ENCODE data around the gene DPP3. TPM values are rescaled to one million over a fixed set of nuclear protein-coding genes. Genes with fewer than 3 reads are reported as not detected.

The DPP3 gene
- total and polyA plus RNA-seq, 2 donors (not counting 1 experiment from before 2014, with no cell fraction given): 21.5 to 40.6 TPM

- H2AFZ ChIP-seq (ENCODE audit: insufficient read depth, low read depth, low read length, poor library complexity, severe bottlenecking): no peak overlapping the region
- H3K4me1 ChIP-seq (ENCODE audit: control insufficient read depth in 2 of 2, insufficient read depth in 2 of 2, low read length in 2 of 2): no peaks in the 10 kb centered on the region
- no peaks in the 10 kb centered on the region for H3K79me2 ChIP-seq (ENCODE audit: control insufficient read depth, insufficient read depth, low read length)
- peaks cover 3% of the 10 kb centered on the region for H3K4me1 Mint-ChIP-seq
- no peak overlapping the region for H3K9ac ChIP-seq (ENCODE audit: low read length)
- H3K9me3 ChIP-seq (ENCODE audit: control extremely low read depth in 1 of 3, control insufficient read depth in 2 of 3, insufficient read depth in 1 of 3, low read length in 2 of 3): no peaks in the 10 kb centered on the region
- H4K20me1 ChIP-seq (ENCODE audit: control insufficient read depth, insufficient read depth, low read length, poor library complexity, severe bottlenecking): no peaks in the 10 kb centered on the region
- ChIA-PET CTCF (no interaction called here), POLR2A (no interaction called here)
- TF ChIP-seq CTCF (IDR thresholded peaks at IDR 0.05) (no peak), EZH2 (IDR thresholded peaks at IDR 0.05; ENCODE audit: borderline replicate concordance, insufficient read depth, low read depth, low read length, poor library complexity, severe bottlenecking) (no peak)
- intact Hi-C loops (cut with micrococcal nuclease): no loop called here
- no peaks in the 10 kb centered on the region for H3K27me3 Mint-ChIP-seq
- DNase-seq (no peak), ATAC-seq (ENCODE audit: low read depth) (no peak)
- H3K27ac ChIP-seq (ENCODE audit: low read length in 2 of 2): no peak overlapping the region
- 96% methylated on average over 19 of the region's 20 CpGs for WGBS (ENCODE audit: insufficient coverage)
- H3K4me2 ChIP-seq (replicated peaks; ENCODE audit: low read depth, low read length, poor library complexity, severe bottlenecking): no peak overlapping the region
- no peak overlapping the region for H3K27ac Mint-ChIP-seq
- no peak overlapping the region for H3K4me3 ChIP-seq (ENCODE audit: control extremely low read depth in 1 of 5, extremely low read depth in 1 of 5, insufficient read depth in 1 of 5, low read depth in 2 of 5, low read length in 4 of 5)
- no peaks in the 10 kb centered on the region for H3K9me3 Mint-ChIP-seq (ENCODE audit: insufficient read depth)
- no peaks in the 10 kb centered on the region for H3K36me3 ChIP-seq (replicated peaks in 1 of 2; ENCODE audit: control extremely low read depth in 1 of 2, control insufficient read depth in 1 of 2, extremely low read depth in 1 of 2, insufficient read depth in 2 of 2, low read length in 1 of 2)
- no peak overlapping the region for H3K4me3 Mint-ChIP-seq
- H3K27me3 ChIP-seq (replicated peaks in 1 of 4; ENCODE audit: control extremely low read depth in 1 of 4, control insufficient read depth in 3 of 4, insufficient read depth in 4 of 4, low read length in 3 of 4): no peaks in the 10 kb centered on the region
Measured at GRCh38 chr11:66473608-66474515, 6.4 kb upstream of the DPP3 start.

Data from B cell (primary cell).